HG03558 (cell line): ENCODE measurements around the gene C3orf70.

Experiments used
- ATAC-seq: cut with Tn5 transposase; IDR thresholded peaks from one replicate; pipeline ENCODE4 v1.9.1; 2021; ENCODE audit warnings: moderate number of reproducible peaks; ENCODE audit not compliant: unreplicated experiment; ENCODE audit errors: extremely low read depth

Gene C3orf70, protein sequence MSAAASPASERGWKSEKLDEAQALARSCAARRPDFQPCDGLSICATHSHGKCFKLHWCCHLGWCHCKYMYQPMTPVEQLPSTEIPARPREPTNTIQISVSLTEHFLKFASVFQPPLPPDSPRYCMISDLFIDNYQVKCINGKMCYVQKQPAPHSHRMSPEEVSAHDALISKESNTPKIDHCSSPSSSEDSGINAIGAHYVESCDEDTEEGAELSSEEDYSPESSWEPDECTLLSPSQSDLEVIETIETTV

GRCh38 chr3:185152410-185153170 is at the start of gene C3orf70:
Gene C3orf70 (minus strand): TSS chr3:185153060. CDS start chr3:185152823, 237 bp downstream.
- no peak for ATAC-seq

GRCh38 chr3:185200639-185201038 is 47.8 kb upstream of the C3orf70 start:
- ATAC-seq: no peak

- no peak for ATAC-seq
Observed at GRCh38 chr3:185199671-185200070, 46.8 kb upstream of the C3orf70 start.

DNA sequence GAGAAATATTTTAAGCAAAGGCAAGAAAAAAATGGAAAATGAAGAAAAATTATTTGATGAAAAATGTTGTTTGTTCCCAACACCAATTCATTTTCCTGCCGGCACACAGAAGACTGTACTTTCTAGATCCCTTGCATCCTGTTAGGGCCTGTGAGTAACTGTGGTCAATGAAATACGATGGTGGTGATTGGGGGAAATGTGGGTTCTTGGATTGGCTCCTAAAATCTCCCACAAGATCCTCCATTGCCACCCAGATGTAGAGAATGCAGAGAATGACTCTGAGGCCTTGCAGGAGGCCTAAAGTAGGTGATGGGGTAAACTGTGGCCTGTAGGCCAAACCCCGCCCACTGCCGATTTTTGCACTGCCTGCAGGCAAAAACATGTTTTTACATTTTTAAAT is 46.3 kb upstream of the C3orf70 start:
- no peak for ATAC-seq

GRCh38 chr3:185197068-185197467 is 44.2 kb upstream of the C3orf70 start:
- ATAC-seq: no peak

DNA sequence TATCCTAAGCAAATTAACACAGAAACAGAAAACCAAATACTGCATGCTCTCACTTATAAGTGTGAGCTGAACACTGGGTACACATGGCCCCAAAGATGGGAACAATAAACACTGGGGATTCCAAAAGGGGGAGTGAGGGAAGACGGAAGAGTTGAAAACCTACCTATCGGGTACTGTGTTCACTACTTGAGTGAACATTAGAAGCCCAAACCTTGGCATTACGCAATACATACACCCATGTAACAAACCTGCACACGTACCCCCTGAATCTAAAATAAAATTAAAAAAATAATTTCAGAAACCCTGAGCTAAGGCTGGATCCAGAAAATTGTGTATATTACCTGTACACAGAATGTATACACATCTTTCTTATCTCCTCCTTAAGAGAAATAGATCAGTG is 42.8 kb upstream of the C3orf70 start:
- no peak for ATAC-seq

GRCh38 chr3:185188816-185189215 is 36.0 kb upstream of the C3orf70 start:
- ATAC-seq: no peak

GRCh38 chr3:185187391-185187790 is 34.5 kb upstream of the C3orf70 start:
- ATAC-seq: no peak

DNA sequence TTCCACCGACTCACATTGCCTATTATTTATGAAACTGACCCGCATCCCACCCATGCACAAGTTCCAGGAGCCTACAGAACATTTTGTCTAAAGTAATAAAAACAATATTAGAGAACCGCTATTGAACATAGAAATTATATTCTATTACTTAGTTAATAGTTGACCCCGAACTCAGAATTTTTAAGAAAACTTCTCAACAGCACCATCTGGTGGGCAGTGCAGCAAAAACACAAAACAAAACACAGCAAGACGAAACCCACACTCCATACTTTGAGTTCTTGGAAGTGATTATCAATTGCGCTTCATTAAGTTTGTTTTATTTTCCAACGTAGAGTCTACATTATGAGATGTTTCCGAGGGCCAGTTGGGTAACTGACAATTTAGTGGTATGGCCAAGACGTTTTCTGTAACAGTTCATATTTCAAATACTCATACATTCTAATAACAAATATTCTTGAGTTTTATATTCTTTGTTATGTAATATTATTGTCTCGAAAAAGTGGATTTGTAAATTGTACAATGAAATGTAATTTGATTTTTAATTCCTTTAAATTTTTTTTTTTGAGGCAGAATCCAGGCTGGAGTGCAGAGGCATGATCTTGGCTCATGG is 24.0 kb upstream of the C3orf70 start:
- no peak for ATAC-seq

- peak; percentile 53 for ATAC-seq
Observed at GRCh38 chr3:185175370-185175987, 22.6 kb upstream of the C3orf70 start.

- no peak for ATAC-seq
Observed at GRCh38 chr3:185172086-185173049, 19.5 kb upstream of the C3orf70 start.

DNA sequence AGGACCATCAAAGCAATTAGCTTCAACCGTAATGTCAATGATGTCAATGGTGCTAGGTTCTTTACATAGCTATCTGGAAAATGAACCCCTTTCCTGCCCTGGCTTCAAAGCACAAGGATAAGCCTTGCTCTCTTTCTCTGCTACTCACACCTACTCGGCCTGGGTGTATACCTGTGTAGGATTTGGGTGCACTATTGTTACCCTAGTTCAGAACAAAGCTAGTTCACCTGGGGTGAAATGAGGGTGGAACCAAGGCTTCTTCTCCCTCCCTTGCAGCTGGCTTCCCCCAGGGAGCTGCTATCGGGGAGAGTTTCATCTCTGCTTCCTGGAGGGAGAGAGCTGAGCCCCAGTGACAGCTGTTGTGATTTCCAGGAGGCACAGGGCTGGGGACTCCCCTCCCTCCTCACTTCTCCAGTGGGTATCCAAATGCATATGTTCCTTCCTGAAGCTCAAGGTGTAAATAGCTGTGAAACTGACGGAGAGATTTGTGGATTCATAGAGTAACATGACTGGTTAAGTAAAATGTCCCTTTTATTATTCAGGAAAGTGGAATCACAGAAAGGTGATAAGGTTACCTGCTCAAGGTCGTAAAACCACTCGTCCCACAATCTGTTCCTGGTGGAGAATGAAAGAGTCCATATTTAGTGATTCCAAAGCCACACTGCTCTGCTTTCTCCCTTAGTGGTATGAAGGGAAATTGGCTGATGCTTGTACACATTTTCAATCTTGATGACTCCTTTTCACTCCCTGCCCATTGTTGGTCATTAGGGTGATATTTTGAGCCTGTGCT is 11.8 kb upstream of the C3orf70 start:
- ATAC-seq: no peak

DNA sequence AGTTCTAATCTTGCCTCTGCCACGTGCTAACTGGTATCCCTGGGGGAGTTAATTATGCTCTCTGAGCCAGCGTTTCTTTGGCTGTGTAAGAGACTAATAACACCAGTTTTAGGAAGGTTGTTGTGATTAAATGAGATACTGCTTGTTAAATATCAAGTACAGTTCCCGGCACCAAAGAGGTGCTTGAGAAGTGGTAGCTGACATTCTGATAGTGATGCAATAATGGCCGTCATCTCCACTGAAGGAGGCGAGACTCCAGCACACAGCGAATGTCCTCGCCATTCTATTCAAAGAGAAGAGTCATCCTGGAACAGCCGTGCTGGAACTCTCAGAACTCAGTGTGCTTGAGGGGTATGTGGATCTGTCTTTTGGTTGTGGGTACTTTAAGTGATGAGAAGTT is 9.8 kb upstream of the C3orf70 start:
- ATAC-seq: no peak

DNA sequence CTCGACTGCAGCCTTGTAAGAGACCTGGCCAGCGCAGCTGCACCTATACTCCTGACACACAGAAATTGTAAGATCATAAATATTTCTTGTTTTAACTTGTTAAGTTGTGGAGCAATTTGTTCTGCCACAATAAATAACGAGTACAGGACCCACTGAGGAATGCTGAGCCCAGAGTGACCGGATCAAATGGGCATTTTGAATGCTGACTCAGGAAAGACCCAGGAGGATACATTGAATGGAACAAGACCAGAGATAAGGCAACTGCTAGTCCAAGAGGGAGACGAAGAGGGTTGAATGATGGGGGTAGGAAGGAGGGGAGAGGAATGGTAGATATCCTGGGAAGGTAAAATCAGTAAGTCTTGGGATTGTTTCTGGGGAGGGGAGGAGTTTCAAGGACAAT is 8.9 kb upstream of the C3orf70 start:
- ATAC-seq: no peak

DNA sequence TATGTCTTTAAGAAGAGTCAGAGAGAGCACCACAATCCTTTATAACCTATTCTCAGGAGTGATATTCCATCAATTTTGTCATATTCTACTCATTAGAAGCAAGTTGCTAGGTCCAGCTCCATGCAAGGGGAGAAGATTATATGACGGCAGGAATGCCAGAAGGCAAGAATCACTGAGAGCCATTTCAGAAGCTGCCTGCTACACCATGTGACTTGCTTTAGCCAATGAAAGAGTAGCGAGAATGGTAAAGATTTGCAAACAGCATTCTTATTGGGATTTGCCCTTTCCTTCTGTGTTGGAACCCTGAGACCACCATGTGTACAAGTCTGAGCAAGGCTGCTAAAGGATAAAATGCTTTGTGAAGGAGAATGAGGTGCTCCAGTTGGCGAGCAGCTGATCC is 4.5 kb upstream of the C3orf70 start:
- ATAC-seq: no peak

GRCh38 chr3:185155678-185156077 is 2.8 kb upstream of the C3orf70 start:
- ATAC-seq: no peak

GRCh38 chr3:185153861-185154629 is 1.2 kb upstream of the C3orf70 start:
- no peak for ATAC-seq

DNA sequence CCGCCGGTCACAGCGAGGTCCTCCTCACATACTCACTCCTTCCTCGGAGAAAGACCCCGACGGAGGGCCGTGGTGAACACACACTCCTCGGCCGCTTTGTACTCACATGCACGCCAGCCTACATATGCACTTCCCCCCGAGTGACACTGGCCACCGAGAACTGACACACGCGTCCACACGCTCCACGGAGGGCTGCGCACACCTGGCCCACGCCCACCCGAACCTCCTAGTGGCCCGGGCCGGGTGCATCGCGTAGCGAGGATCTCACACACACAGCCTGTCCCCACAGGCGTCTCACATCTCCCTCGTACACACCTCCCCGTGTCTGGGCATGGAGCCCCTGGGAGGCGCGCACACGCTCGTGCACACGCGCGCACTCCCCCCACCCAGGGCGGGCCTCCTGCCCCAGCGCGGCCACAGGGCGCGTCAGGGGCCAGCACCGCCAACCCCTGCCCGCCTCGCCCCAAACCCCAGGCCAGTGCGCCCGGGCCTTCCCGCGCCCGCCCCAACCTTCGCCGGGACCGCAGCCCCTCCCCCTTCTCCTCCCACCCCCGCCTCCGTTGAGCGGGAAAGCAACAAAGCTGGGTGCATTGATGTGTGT is 411 bp upstream of the C3orf70 start:
- ATAC-seq: no peak
